GM23338 (cell line): ENCODE measurements around the gene NR4A2. TPM values are rescaled to one million over a fixed set of nuclear protein-coding genes. Genes with fewer than 3 reads are reported as not detected.

ENCODE experiments used
- ATAC-seq: fragments of 200-7000 bp; cut with Tn5 transposase; 3 replicates; pipeline ENCODE4 v1.9.1; 2020
- DNase-seq: peaks from one replicate; pipeline ENCODE4 v3.0.0-alpha.2; 2015; ENCODE audit warnings: low spot score
- H2AFZ ChIP-seq: fragments of 200-600 bp; sonication (generic); 2 replicates; pipeline ENCODE4 v1.8.0; 2016; ENCODE audit warnings: antibody characterized with exemption, mild to moderate bottlenecking, moderate library complexity
- H3F3A ChIP-seq: fragments of 200-600 bp; sonication (generic); replicated peaks from 2 replicates; pipeline ENCODE4 v1.8.0; 2017; ENCODE audit warnings: antibody characterized with exemption, mixed run types, low read depth
- H3K27ac ChIP-seq: fragments of 200-600 bp; sonication (generic); 2 replicates; pipeline ENCODE4 v1.6.1; 2016; ENCODE audit warnings: low read depth
- H3K27me3 ChIP-seq: fragments of 200-600 bp; sonication (generic); 2 replicates; pipeline ENCODE4 v1.8.0; 2016; ENCODE audit warnings: mild to moderate bottlenecking, mixed run types, moderate library complexity; ENCODE audit not compliant: insufficient read depth
- H3K36me3 ChIP-seq: fragments of 200-600 bp; sonication (generic); 2 replicates; pipeline ENCODE4 v1.8.0; 2016; ENCODE audit warnings: mild to moderate bottlenecking; ENCODE audit not compliant: insufficient read depth
- H3K4me1 ChIP-seq: fragments of 200-600 bp; sonication (generic); 2 replicates; pipeline ENCODE4 v1.8.0; 2016; ENCODE audit warnings: mild to moderate bottlenecking, moderate library complexity; ENCODE audit not compliant: insufficient read depth
- H3K4me2 ChIP-seq: fragments of 200-600 bp; sonication (generic); 2 replicates; pipeline ENCODE4 v1.7.1; 2017; ENCODE audit warnings: mixed run types
- H3K4me3 ChIP-seq: fragments of 200-600 bp; sonication (generic); 2 replicates; pipeline ENCODE4 v1.6.1; 2016; ENCODE audit warnings: mixed run types
- H3K79me2 ChIP-seq: fragments of 200-600 bp; sonication (generic); replicated peaks from 2 replicates; pipeline ENCODE4 v1.8.0; 2017; ENCODE audit warnings: mild to moderate bottlenecking; ENCODE audit not compliant: insufficient read depth
- H3K9me2 ChIP-seq: fragments of 200-600 bp; sonication (generic); 2 replicates; pipeline ENCODE4 v1.8.0; 2017; ENCODE audit not compliant: insufficient read depth
- H4K20me1 ChIP-seq: fragments of 200-600 bp; sonication (generic); replicated peaks from 2 replicates; pipeline ENCODE4 v1.8.0; 2017; ENCODE audit warnings: mild to moderate bottlenecking; ENCODE audit not compliant: insufficient read depth
- H3K27ac Mint-ChIP-seq: 2 replicates; pipeline ENCODE4 v1.8.0; 2020; ENCODE audit warnings: inconsistent platforms, mild to moderate bottlenecking, moderate library complexity, mixed read lengths
- H3K27me3 Mint-ChIP-seq: 3 replicates; pipeline ENCODE4 v1.8.0; 2022; ENCODE audit warnings: low read depth, mild to moderate bottlenecking, moderate library complexity, mixed read lengths, inconsistent platforms; ENCODE audit not compliant: insufficient read depth, poor library complexity
- H3K36me3 Mint-ChIP-seq: 3 replicates; pipeline ENCODE4 v1.8.0; 2021; ENCODE audit warnings: low read depth, mild to moderate bottlenecking, inconsistent platforms, moderate library complexity, mixed read lengths
- H3K4me1 Mint-ChIP-seq: 3 replicates; pipeline ENCODE4 v1.8.0; 2020; ENCODE audit warnings: mild to moderate bottlenecking, inconsistent platforms, mixed read lengths
- H3K4me3 Mint-ChIP-seq: 3 replicates; pipeline ENCODE4 v1.8.0; 2021; ENCODE audit warnings: moderate library complexity, mild to moderate bottlenecking, inconsistent platforms, mixed read lengths
- H3K9me3 Mint-ChIP-seq: 3 replicates; pipeline ENCODE4 v1.8.0; 2020; ENCODE audit warnings: moderate library complexity, mild to moderate bottlenecking, inconsistent platforms, mixed read lengths
- CREB1 ChIP-seq: fragments of 250-450 bp; sonication (Bioruptor Pico); IDR thresholded peaks from 2 replicates; pipeline ENCODE4 v1.5.0; 2020; ENCODE audit warnings: low read depth, mild to moderate bottlenecking, moderate library complexity
- CTCF ChIP-seq, 2 experiments: fragments of 200-600 bp in 1 of 2; sonication (generic) in 1 of 2; conservative IDR thresholded peaks; 2 replicates each; pipeline versions ENCODE4 v1.5.1 to v1.6.1; 2016 to 2017; ENCODE audit warnings: antibody characterized with exemption in 2 of 2, low read depth in 2 of 2, mild to moderate bottlenecking in 2 of 2, moderate library complexity in 1 of 2
- EZH2 ChIP-seq: fragments of 200-600 bp; sonication (generic); IDR thresholded peaks from one replicate; pipeline ENCODE4 v1.8.0; 2017; ENCODE audit warnings: antibody characterized with exemption, mild to moderate bottlenecking, low read depth; ENCODE audit not compliant: unreplicated experiment
- JUNB ChIP-seq: IDR thresholded peaks from one replicate; pipeline ENCODE4 v1.6.1; 2016; ENCODE audit warnings: antibody characterized with exemption; ENCODE audit not compliant: unreplicated experiment
- NANOG ChIP-seq: IDR thresholded peaks from 2 replicates; pipeline ENCODE4 v1.6.1; 2016; ENCODE audit warnings: antibody characterized with exemption, borderline replicate concordance
- POLR2AphosphoS5 ChIP-seq: IDR thresholded peaks from 2 replicates; pipeline ENCODE4 v1.6.1; 2016; ENCODE audit warnings: antibody characterized with exemption, low read depth
- STAT1 ChIP-seq: IDR thresholded peaks from one replicate; pipeline ENCODE4 v1.6.1; 2016; ENCODE audit warnings: antibody characterized with exemption; ENCODE audit not compliant: unreplicated experiment
- ZNF114 ChIP-seq: fragments of 250-450 bp; sonication (Bioruptor Pico); IDR thresholded peaks from 2 replicates; pipeline ENCODE4 v1.5.0; 2020; ENCODE audit warnings: mild to moderate bottlenecking, moderate library complexity
- ZNF331 ChIP-seq: fragments of 250-450 bp; sonication (Bioruptor Pico); IDR thresholded peaks from 2 replicates; pipeline ENCODE4 v1.5.0; 2020; ENCODE audit warnings: low read depth, mild to moderate bottlenecking, moderate library complexity
- ZNF462 ChIP-seq: fragments of 250-450 bp; sonication (Bioruptor Pico); IDR thresholded peaks from 2 replicates; pipeline ENCODE4 v1.5.0; 2020; ENCODE audit warnings: mild to moderate bottlenecking, moderate library complexity
- polyA plus RNA-seq: library from polyadenylated mRNA; unstranded; fragments of >200 nt; fragmentation: Nextera tagmentation; extraction: Ambion mirVana; gene quantifications from 2 replicates; pipeline ENCODE4 v1.2.1, GENCODE V29; 2016
- total RNA-seq: library from RNA; depleted of rRNA; stranded (reverse); fragments of >200 nt; shearing (Covaris generic); gene quantifications from 2 replicates; pipeline ENCODE4 v1.2.3, GENCODE V29; 2014
- TF ChIP-seq, protein P1 (sequence below): IDR thresholded peaks from one replicate; pipeline ENCODE4 v1.6.1; 2018; ENCODE audit warnings: antibody characterized with exemption; ENCODE audit not compliant: unreplicated experiment

NR4A2 gene
- total and polyA plus RNA-seq, 2 experiments from 2014 or later: 0.49 to 0.71 TPM

DNA sequence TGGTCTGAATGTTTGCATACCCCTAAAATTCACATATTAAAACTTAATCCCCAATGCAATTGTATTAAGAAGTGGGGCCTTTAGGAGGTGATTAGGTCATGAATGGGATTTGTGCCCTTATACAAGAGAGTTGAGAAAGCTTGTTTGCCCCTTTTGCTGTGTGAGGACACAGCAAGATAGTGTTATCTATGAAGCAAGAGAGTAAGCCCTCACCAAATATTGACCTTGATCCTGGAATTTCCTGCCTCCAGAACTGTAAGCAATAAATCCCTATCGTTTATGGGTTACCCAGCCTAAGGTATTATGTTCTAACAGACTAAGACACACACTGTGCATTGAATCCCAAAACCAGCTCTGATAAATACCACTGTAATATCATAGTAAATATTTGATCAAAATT is 32.2 kb downstream of the NR4A2 start:
- Mint-ChIP-seq H3K27me3 (no peaks in the 10 kb centered on the region), H3K36me3 (no peaks in the 10 kb centered on the region), H3K9me3 (no peaks in the 10 kb centered on the region; the same call in 2 of the 3 replicates), H3K4me1 (no peaks in the 10 kb centered on the region), H3K27ac (no peak overlapping the region), H3K4me3 (no peak overlapping the region)
- Histone ChIP-seq H3K4me2 (no peak overlapping the region), H3K4me1 (no peaks in the 10 kb centered on the region), H2AFZ (no peak overlapping the region), H3K9me2 (no peaks in the 10 kb centered on the region), H3F3A (no peaks in the 10 kb centered on the region), H3K27ac (no peak overlapping the region), H3K4me3 (no peak overlapping the region), H3K27me3 (no peaks in the 10 kb centered on the region), H3K79me2 (no peaks in the 10 kb centered on the region), H3K36me3 (no peaks in the 10 kb centered on the region), H4K20me1 (no peaks in the 10 kb centered on the region)
- TF ChIP-seq CTCF (conservative IDR thresholded peaks at IDR 0.05; ENCODE audit: low read depth in 2 of 2) (no peak), ZNF462 (CRISPR knock-in tag) (no peak), STAT1 (no peak), NANOG (no peak), POLR2AphosphoS5 (no peak), ZNF114 (no peak), EZH2 (no peak), CREB1 (no peak), ZNF331 (CRISPR knock-in tag) (no peak), JUNB (no peak)
- TF ChIP-seq, protein P1, sequence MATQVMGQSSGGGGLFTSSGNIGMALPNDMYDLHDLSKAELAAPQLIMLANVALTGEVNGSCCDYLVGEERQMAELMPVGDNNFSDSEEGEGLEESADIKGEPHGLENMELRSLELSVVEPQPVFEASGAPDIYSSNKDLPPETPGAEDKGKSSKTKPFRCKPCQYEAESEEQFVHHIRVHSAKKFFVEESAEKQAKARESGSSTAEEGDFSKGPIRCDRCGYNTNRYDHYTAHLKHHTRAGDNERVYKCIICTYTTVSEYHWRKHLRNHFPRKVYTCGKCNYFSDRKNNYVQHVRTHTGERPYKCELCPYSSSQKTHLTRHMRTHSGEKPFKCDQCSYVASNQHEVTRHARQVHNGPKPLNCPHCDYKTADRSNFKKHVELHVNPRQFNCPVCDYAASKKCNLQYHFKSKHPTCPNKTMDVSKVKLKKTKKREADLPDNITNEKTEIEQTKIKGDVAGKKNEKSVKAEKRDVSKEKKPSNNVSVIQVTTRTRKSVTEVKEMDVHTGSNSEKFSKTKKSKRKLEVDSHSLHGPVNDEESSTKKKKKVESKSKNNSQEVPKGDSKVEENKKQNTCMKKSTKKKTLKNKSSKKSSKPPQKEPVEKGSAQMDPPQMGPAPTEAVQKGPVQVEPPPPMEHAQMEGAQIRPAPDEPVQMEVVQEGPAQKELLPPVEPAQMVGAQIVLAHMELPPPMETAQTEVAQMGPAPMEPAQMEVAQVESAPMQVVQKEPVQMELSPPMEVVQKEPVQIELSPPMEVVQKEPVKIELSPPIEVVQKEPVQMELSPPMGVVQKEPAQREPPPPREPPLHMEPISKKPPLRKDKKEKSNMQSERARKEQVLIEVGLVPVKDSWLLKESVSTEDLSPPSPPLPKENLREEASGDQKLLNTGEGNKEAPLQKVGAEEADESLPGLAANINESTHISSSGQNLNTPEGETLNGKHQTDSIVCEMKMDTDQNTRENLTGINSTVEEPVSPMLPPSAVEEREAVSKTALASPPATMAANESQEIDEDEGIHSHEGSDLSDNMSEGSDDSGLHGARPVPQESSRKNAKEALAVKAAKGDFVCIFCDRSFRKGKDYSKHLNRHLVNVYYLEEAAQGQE: no peak
- ATAC-seq (no peak), DNase-seq (no peak)
